K562 (cell line): ENCODE measurements around the gene ZKSCAN1. TPM values are rescaled to one million over a fixed set of nuclear protein-coding genes. Genes with fewer than 3 reads are reported as not detected.

Source experiments
- ATF7 ChIP-seq: fragments of 450-650 bp; IDR thresholded peaks from 2 replicates; pipeline ENCODE4 v1.7.1; 2014; ENCODE audit warnings: mild to moderate bottlenecking, moderate library complexity
- BCOR ChIP-seq: fragments of 450-650 bp; IDR thresholded peaks from 2 replicates; pipeline ENCODE4 v1.6.1; 2016
- CCNT2 ChIP-seq: IDR thresholded peaks from 2 replicates; pipeline ENCODE4 v1.6.1; 2011; ENCODE audit warnings: borderline replicate concordance, low read depth, mild to moderate bottlenecking, moderate library complexity, mixed read lengths, low read length; ENCODE audit not compliant: insufficient read length; ENCODE audit errors: extremely low read depth
- E2F6 ChIP-seq, 2 experiments: IDR thresholded peaks; 2 replicates each; pipeline ENCODE4 v1.6.1; 2011; ENCODE audit warnings: borderline replicate concordance in 1 of 2, control low read depth in 1 of 2, low read depth in 1 of 2, low read length in 1 of 2, mild to moderate bottlenecking in 1 of 2, mixed read lengths in 1 of 2, moderate library complexity in 1 of 2; ENCODE audit not compliant: insufficient read depth in 1 of 2, insufficient read length in 1 of 2, poor library complexity in 1 of 2, severe bottlenecking in 1 of 2; ENCODE audit errors: extremely low read depth in 1 of 2
- LCOR ChIP-seq: sonication (generic); formaldehyde crosslinking; IDR thresholded peaks from 2 replicates; pipeline ENCODE4 v1.8.0; 2022; ENCODE audit warnings: mild to moderate bottlenecking, missing genetic modification reagents
- MTA3 ChIP-seq: fragments of 450-650 bp; formaldehyde crosslinking; IDR thresholded peaks from 2 replicates; pipeline ENCODE4 v1.6.1; 2017; ENCODE audit warnings: mild to moderate bottlenecking, borderline replicate concordance
- PHF20 ChIP-seq: fragments of 450-650 bp; IDR thresholded peaks from 2 replicates; pipeline ENCODE4 v1.6.1; 2018; ENCODE audit not compliant: partially characterized antibody
- POLR2AphosphoS2 ChIP-seq: IDR thresholded peaks from 2 replicates; pipeline ENCODE4 v1.6.1; 2012; ENCODE audit warnings: low read length, improper control_type of control experiment
- POLR2H ChIP-seq: IDR thresholded peaks from 2 replicates; pipeline ENCODE4 v1.6.1; 2016; ENCODE audit warnings: missing genetic modification characterization, low read depth, mild to moderate bottlenecking, control low read depth, missing compliant biosample characterization, moderate library complexity
- SAP30 ChIP-seq: fragments of 200-600 bp; sonication (generic); IDR thresholded peaks from 2 replicates; pipeline ENCODE4 v1.6.1; 2012; ENCODE audit warnings: borderline replicate concordance, low read depth, mild to moderate bottlenecking, moderate library complexity, low read length, control low read depth, inconsistent platforms; ENCODE audit not compliant: insufficient read depth, poor library complexity, severe bottlenecking
- SMAD4 ChIP-seq: fragments of 250-450 bp; sonication (Bioruptor Pico); conservative IDR thresholded peaks from 2 replicates; pipeline ENCODE4 v1.8.0; 2021; ENCODE audit warnings: inconsistent platforms, mild to moderate bottlenecking, moderate library complexity
- SP1 ChIP-seq: sonication (generic); formaldehyde crosslinking; IDR thresholded peaks from 2 replicates; pipeline ENCODE4 v1.8.1; 2022; ENCODE audit warnings: mild to moderate bottlenecking, missing genetic modification reagents
- TAF1 ChIP-seq: IDR thresholded peaks from 2 replicates; pipeline ENCODE4 v1.6.1; 2011; ENCODE audit warnings: mild to moderate bottlenecking, low read length, moderate library complexity; ENCODE audit not compliant: insufficient read depth, control insufficient read depth, severe bottlenecking; ENCODE audit errors: extremely low read depth
- TEAD2 ChIP-seq: fragments of 450-650 bp; IDR thresholded peaks from 2 replicates; pipeline ENCODE4 v1.6.1; 2016; ENCODE audit warnings: missing genetic modification characterization, control low read depth, missing compliant biosample characterization
- TOE1 ChIP-seq, 2 experiments: fragments of 450-650 bp in 1 of 2; sonication (generic) in 1 of 2; formaldehyde crosslinking in 1 of 2; IDR thresholded peaks; 2 replicates each; pipeline versions ENCODE4 v1.7.1 to v1.8.0; 2016 to 2022; ENCODE audit warnings: borderline replicate concordance in 2 of 2, mild to moderate bottlenecking in 2 of 2, antibody characterized with exemption in 1 of 2, inconsistent platforms in 1 of 2, low read depth in 1 of 2, missing genetic modification reagents in 1 of 2, moderate library complexity in 1 of 2
- ZNF24 ChIP-seq: fragments of 450-650 bp; IDR thresholded peaks from 2 replicates; pipeline ENCODE4 v1.6.1; 2016
- ZNF766 ChIP-seq: fragments of 200-800 bp; sonication (Bioruptor generic); conservative IDR thresholded peaks from 2 replicates; pipeline ENCODE4 v1.6.1; 2016; ENCODE audit warnings: missing genetic modification characterization, missing compliant biosample characterization
- polyA plus RNA-seq, 8 experiments: library from polyadenylated mRNA; depleted of rRNA in 4 of 8; stranded (reverse) in 5 of 8; unstranded in 3 of 8; fragments of >200 nt; fragmentation: Nextera tagmentation in 2 of 8; fragmentation: Illumina TruSeq in 1 of 8; extraction: Ambion mirVana in 2 of 8; extraction: Trizol in 1 of 8; gene quantifications; 2 replicates each; pipeline versions ENCODE4 v1.2.1 to v1.2.3, GENCODE V29; 2011 to 2014; ENCODE audit warnings: inconsistent platforms in 1 of 8, missing spikeins in 1 of 8
- total RNA-seq, 7 experiments: library from RNA; depleted of rRNA in 6 of 7; stranded (reverse); fragments of >200 nt in 6 of 7; fragmentation: Illumina TruSeq in 2 of 7; extraction: Trizol in 2 of 7; gene quantifications; 2 replicates each; pipeline versions ENCODE4 v1.2.1 to v1.2.3, GENCODE V29; 2011 to 2021; ENCODE audit warnings: low replicate concordance in 1 of 7
- TF ChIP-seq, protein P1 (sequence below), 2 experiments: fragments of 150-350 bp in 1 of 2; IDR thresholded peaks; 2 replicates each; pipeline ENCODE4 v1.6.1; 2012 to 2016; ENCODE audit warnings: low read depth in 2 of 2, low read length in 2 of 2, mild to moderate bottlenecking in 1 of 2, moderate library complexity in 1 of 2
- TF ChIP-seq, protein P2 (sequence below), 2 experiments: fragments of 200-800 bp in 1 of 2; sonication (Bioruptor generic) in 1 of 2; sonication (generic) in 1 of 2; formaldehyde crosslinking in 1 of 2; IDR thresholded peaks in 1 of 2; conservative IDR thresholded peaks in 1 of 2; 2 replicates each; pipeline versions ENCODE4 v1.5.0 to v1.6.1; 2016 to 2020; ENCODE audit warnings: missing compliant biosample characterization in 1 of 2, missing genetic modification characterization in 1 of 2, missing genetic modification reagents in 1 of 2

Gene ZKSCAN1
- total and polyA plus RNA-seq, 9 of the 15 experiments (the other 6 are each of a cell fraction or from before 2014, with no cell fraction given), result 5.3 to 43.0 (median 23.2) TPM

DNA sequence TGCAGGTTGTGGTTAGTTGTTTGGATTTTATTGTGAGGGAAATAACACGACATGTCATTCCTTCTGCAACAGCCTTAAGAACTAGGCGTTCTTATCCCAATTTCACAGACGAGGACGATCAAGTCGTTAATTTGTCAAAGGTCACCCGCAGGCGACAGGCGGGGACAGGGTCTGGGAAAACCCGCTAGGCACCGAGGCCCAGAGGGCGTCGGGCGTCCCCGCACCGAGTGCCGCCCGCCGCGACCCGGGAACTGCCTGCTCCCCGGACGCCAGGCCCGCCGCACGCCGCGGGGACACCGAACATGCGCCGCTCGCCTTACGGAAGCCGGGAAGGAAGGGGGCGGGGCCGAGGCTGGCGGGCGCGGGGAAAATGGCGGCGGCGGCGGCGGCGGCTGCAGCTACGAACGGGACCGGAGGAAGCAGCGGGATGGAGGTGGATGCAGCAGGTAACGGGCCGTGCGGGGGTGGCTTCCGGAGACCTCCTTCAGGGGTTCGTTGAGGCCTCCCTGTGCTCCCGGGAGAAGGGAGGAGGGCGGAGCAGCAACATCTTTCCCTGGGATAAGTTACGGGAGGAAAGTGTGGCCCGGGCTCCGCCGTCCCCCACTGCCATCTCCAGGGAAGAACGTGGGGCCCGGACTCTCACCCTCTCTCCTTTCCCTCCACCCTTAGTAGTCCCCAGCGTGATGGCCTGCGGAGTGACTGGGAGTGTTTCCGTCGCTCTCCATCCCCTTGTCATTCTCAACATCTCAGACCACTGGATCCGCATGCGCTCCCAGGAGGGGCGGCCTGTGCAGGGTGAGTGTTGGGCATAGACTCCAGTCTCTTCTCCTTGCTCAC is 73.4 kb downstream of the ZKSCAN1 start, which contains the start of gene COPS6 (continued):
- TF ChIP-seq, protein P1, sequence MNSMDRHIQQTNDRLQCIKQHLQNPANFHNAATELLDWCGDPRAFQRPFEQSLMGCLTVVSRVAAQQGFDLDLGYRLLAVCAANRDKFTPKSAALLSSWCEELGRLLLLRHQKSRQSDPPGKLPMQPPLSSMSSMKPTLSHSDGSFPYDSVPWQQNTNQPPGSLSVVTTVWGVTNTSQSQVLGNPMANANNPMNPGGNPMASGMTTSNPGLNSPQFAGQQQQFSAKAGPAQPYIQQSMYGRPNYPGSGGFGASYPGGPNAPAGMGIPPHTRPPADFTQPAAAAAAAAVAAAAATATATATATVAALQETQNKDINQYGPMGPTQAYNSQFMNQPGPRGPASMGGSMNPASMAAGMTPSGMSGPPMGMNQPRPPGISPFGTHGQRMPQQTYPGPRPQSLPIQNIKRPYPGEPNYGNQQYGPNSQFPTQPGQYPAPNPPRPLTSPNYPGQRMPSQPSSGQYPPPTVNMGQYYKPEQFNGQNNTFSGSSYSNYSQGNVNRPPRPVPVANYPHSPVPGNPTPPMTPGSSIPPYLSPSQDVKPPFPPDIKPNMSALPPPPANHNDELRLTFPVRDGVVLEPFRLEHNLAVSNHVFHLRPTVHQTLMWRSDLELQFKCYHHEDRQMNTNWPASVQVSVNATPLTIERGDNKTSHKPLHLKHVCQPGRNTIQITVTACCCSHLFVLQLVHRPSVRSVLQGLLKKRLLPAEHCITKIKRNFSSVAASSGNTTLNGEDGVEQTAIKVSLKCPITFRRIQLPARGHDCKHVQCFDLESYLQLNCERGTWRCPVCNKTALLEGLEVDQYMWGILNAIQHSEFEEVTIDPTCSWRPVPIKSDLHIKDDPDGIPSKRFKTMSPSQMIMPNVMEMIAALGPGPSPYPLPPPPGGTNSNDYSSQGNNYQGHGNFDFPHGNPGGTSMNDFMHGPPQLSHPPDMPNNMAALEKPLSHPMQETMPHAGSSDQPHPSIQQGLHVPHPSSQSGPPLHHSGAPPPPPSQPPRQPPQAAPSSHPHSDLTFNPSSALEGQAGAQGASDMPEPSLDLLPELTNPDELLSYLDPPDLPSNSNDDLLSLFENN (IDR thresholded peaks at IDR 0.05; ENCODE audit: low read depth in 2 of 2, low read length in 2 of 2), result peak in 1 of 2 experiments; percentile 35; a peak in 1 of 4 replicates
- TF ChIP-seq MTA3 (peak; percentile 98), BCOR (no peak), PHF20 (peak; percentile 90), SAP30 (peak; percentile 34), E2F6 (IDR thresholded peaks at IDR 0.05; ENCODE audit: borderline replicate concordance in 1 of 2, extremely low read depth in 1 of 2, insufficient read depth in 1 of 2, insufficient read length in 1 of 2, low read depth in 1 of 2, low read length in 1 of 2, poor library complexity in 1 of 2, severe bottlenecking in 1 of 2) (peak; percentile 96 to 99), TOE1 (IDR thresholded peaks at IDR 0.05; ENCODE audit: borderline replicate concordance) (no peak), TOE1 (CRISPR knock-in tag; IDR thresholded peaks at IDR 0.05; ENCODE audit: borderline replicate concordance, low read depth) (peak; percentile 87; the same call in 1 of the 2 replicates), SMAD4 (peak; percentile 89), POLR2H (tag) (peak; percentile 91), CCNT2 (peak; percentile 93), ZNF766 (CRISPR knock-in tag) (peak; percentile 75), ATF7 (peak; percentile 73), POLR2AphosphoS2 (no peak; the same call in 1 of the 2 replicates), TEAD2 (tag) (no peak), TAF1 (peak; percentile 98), SP1 (CRISPR knock-in tag) (peak; percentile 100), LCOR (CRISPR knock-in tag) (peak; percentile 90), ZNF24 (no peak; the same call in 1 of the 2 replicates)
- TF ChIP-seq, protein P2, sequence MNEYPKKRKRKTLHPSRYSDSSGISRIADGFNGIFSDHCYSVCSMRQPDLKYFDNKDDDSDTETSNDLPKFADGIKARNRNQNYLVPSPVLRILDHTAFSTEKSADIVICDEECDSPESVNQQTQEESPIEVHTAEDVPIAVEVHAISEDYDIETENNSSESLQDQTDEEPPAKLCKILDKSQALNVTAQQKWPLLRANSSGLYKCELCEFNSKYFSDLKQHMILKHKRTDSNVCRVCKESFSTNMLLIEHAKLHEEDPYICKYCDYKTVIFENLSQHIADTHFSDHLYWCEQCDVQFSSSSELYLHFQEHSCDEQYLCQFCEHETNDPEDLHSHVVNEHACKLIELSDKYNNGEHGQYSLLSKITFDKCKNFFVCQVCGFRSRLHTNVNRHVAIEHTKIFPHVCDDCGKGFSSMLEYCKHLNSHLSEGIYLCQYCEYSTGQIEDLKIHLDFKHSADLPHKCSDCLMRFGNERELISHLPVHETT (CRISPR knock-in tag; conservative IDR thresholded peaks at IDR 0.05 in 1 of 2, IDR thresholded peaks at IDR 0.05 in 1 of 2), result peak in 1 of 2 experiments; percentile 98; a peak in 2 of 4 replicates
